ENCODE data around the gene CTNNBL1.
"Not testable (repeated sequence)": the region's sequence is repeated elsewhere in the genome, so short reads cannot be mapped to it uniquely, and the experiment has no call there.

Gene CTNNBL1

GRCh38 chr20:37833221-37833896, 139.5 kb downstream of the CTNNBL1 start:
- no peak for DNase-seq

GRCh38 chr20:37836926-37837325, 143.1 kb downstream of the CTNNBL1 start:
- no peak for DNase-seq

GRCh38 chr20:37837924-37838323, 144.1 kb downstream of the CTNNBL1 start:
- no peak for DNase-seq

- DNase-seq, result no peak
These were observed 145.1 kb downstream of the CTNNBL1 start for GRCh38 chr20:37838769-37839431.

- no peak for DNase-seq
These were observed 145.6 kb downstream of the CTNNBL1 start for GRCh38 chr20:37839432-37839827.

- no peak for DNase-seq
These were observed 146.1 kb downstream of the CTNNBL1 start for GRCh38 chr20:37839955-37840354.

- no peak for DNase-seq
These were observed 147.6 kb downstream of the CTNNBL1 start for GRCh38 chr20:37841389-37841788.

GRCh38 chr20:37841971-37842370, 148.1 kb downstream of the CTNNBL1 start:
- no peak for DNase-seq

- DNase-seq, result no peak
These were observed 151.4 kb downstream of the CTNNBL1 start for GRCh38 chr20:37845241-37845681.

- DNase-seq, result no peak
These were observed 152.0 kb downstream of the CTNNBL1 start for GRCh38 chr20:37845878-37846277.

- DNase-seq, result no peak
These were observed 152.7 kb downstream of the CTNNBL1 start for GRCh38 chr20:37846573-37846972.

GRCh38 chr20:37848706-37849105, 154.9 kb downstream of the CTNNBL1 start:
- no peak for DNase-seq

- DNase-seq, result no peak
These were observed 155.3 kb downstream of the CTNNBL1 start for GRCh38 chr20:37849156-37849555.

- no peak for DNase-seq
These were observed 155.7 kb downstream of the CTNNBL1 start for GRCh38 chr20:37849566-37849965.

GRCh38 chr20:37850036-37850592, 156.3 kb downstream of the CTNNBL1 start:
- DNase-seq, result no peak

GRCh38 chr20:37850724-37851355, 157.0 kb downstream of the CTNNBL1 start:
- DNase-seq, result no peak

GRCh38 chr20:37852666-37853065, 158.8 kb downstream of the CTNNBL1 start:
- no peak for DNase-seq

- DNase-seq, result no peak
These were observed 160.1 kb downstream of the CTNNBL1 start for GRCh38 chr20:37853823-37854375.

GRCh38 chr20:37856034-37856433, 162.2 kb downstream of the CTNNBL1 start:
- DNase-seq, result not testable (repeated sequence)

- DNase-seq, result no peak
These were observed 163.3 kb downstream of the CTNNBL1 start for GRCh38 chr20:37856932-37857660.

GRCh38 chr20:37859406-37860171, 165.8 kb downstream of the CTNNBL1 start:
- no peak for DNase-seq

GRCh38 chr20:37863289-37863688, 169.5 kb downstream of the CTNNBL1 start:
- no peak for DNase-seq

All from activated T-cell treated with anti-CD3 and anti-CD28 coated beads, Interleukin-2, amount 50 U/mL, for 1 hour (primary cell).